ENCODE data around the gene NFAT5. TPM values are rescaled to one million over a fixed set of nuclear protein-coding genes. Genes with fewer than 3 reads are reported as not detected.
A peak's percentile ranks its signal among the peaks of the same experiment; 100 is the strongest.

NFAT5 gene
- total RNA-seq, 1 donor from 2014 or later: 31.4 TPM

- no peak for DNase-seq (ENCODE audit: low spot score)
These were observed 175.8 kb downstream of the NFAT5 start for GRCh38 chr16:69741519-69741918.

- peak; percentile 84 for DNase-seq (ENCODE audit: low spot score)
These were observed 176.5 kb downstream of the NFAT5 start for GRCh38 chr16:69741951-69742904.

- DNase-seq (ENCODE audit: low spot score): no peak
These were observed 178.8 kb downstream of the NFAT5 start for GRCh38 chr16:69744363-69745231.

- DNase-seq (ENCODE audit: low spot score): no peak
These were observed 179.5 kb downstream of the NFAT5 start for GRCh38 chr16:69745232-69745612.

GRCh38 chr16:69745959-69746358 is 180.2 kb downstream of the NFAT5 start:
- no peak for DNase-seq (ENCODE audit: low spot score)

- DNase-seq (ENCODE audit: low spot score): no peak
These were observed 181.3 kb downstream of the NFAT5 start for GRCh38 chr16:69747115-69747514.

- DNase-seq (ENCODE audit: low spot score): no peak
These were observed 183.1 kb downstream of the NFAT5 start for GRCh38 chr16:69748694-69749345.

GRCh38 chr16:69754143-69754468 is 188.3 kb downstream of the NFAT5 start:
- DNase-seq (ENCODE audit: low spot score): no peak

Other genes starting within 250 kb of the NFAT5 start
- 13.8 TPM for gene PDF, start 235.4 kb upstream of the NFAT5 start, total RNA-seq
- 42.7 TPM for gene COG8, start 226.4 kb upstream of the NFAT5 start, total RNA-seq
- gene NIP7, start 226.2 kb upstream of the NFAT5 start, total RNA-seq: 14.7 TPM
- 1.0 TPM for gene TMED6, start 214.2 kb upstream of the NFAT5 start, total RNA-seq
- 28.6 TPM for gene TERF2, start 180.0 kb upstream of the NFAT5 start, total RNA-seq
- 84.7 TPM for gene CYB5B, start 141.3 kb upstream of the NFAT5 start, total RNA-seq
- 528 TPM for gene NQO1, start 160.6 kb downstream of the NFAT5 start, total RNA-seq
- 31.6 TPM for gene NOB1, start 189.0 kb downstream of the NFAT5 start, total RNA-seq
- gene WWP2, start 196.4 kb downstream of the NFAT5 start, total RNA-seq: 68.6 TPM

All from mucosa of gallbladder (tissue), 1 donor.